KMS-11 (cell line): ENCODE measurements around the gene HAUS3.

ENCODE experiments used
- H2AFZ ChIP-seq: fragments of 200-600 bp; sonication (generic); 2 replicates; pipeline ENCODE4 v1.6.1; 2016; ENCODE audit warnings: antibody characterized with exemption, mixed run types, low read depth
- H3K27ac ChIP-seq: fragments of 200-600 bp; sonication (generic); 2 replicates; pipeline ENCODE4 v1.6.1; 2016; ENCODE audit warnings: mild to moderate bottlenecking, mixed run types
- H3K27me3 ChIP-seq: fragments of 200-600 bp; sonication (generic); 2 replicates; pipeline ENCODE4 v1.6.1; 2017; ENCODE audit warnings: mild to moderate bottlenecking, low read depth, mixed run types, moderate library complexity; ENCODE audit not compliant: insufficient read depth
- H3K36me3 ChIP-seq: fragments of 200-600 bp; sonication (generic); 2 replicates; pipeline ENCODE4 v1.6.1; 2017; ENCODE audit warnings: mild to moderate bottlenecking, mixed run types; ENCODE audit not compliant: insufficient read depth
- H3K4me1 ChIP-seq: fragments of 200-600 bp; sonication (generic); 2 replicates; pipeline ENCODE4 v1.6.1; 2016; ENCODE audit warnings: mild to moderate bottlenecking, low read depth, mixed run types; ENCODE audit not compliant: poor library complexity, severe bottlenecking
- H3K4me2 ChIP-seq: fragments of 200-600 bp; sonication (generic); 2 replicates; pipeline ENCODE4 v1.7.0; 2016; ENCODE audit warnings: mild to moderate bottlenecking, mixed run types
- H3K4me3 ChIP-seq: fragments of 200-600 bp; sonication (generic); IDR thresholded peaks from 2 replicates; pipeline ENCODE4 v1.6.1; 2017; ENCODE audit warnings: low read depth, low read length, mixed read lengths; ENCODE audit not compliant: insufficient read depth
- H3K79me2 ChIP-seq: fragments of 200-600 bp; sonication (generic); 2 replicates; pipeline ENCODE4 v1.6.1; 2016; ENCODE audit warnings: low read depth, mixed run types; ENCODE audit not compliant: insufficient read depth
- H3K9ac ChIP-seq: fragments of 200-600 bp; sonication (generic); 2 replicates; pipeline ENCODE4 v1.6.1; 2016; ENCODE audit warnings: mild to moderate bottlenecking, mixed run types
- H4K20me1 ChIP-seq: fragments of 200-600 bp; sonication (generic); 2 replicates; pipeline ENCODE4 v1.6.1; 2016; ENCODE audit warnings: mild to moderate bottlenecking, mixed run types; ENCODE audit not compliant: insufficient read depth
- TF ChIP-seq, protein P1 (sequence below): fragments of 200-600 bp; sonication (generic); conservative IDR thresholded peaks from 2 replicates; pipeline ENCODE4 v1.6.1; 2017; ENCODE audit warnings: low read depth, mild to moderate bottlenecking, antibody characterized with exemption, low read length, moderate library complexity, mixed read lengths

HAUS3 gene

DNA sequence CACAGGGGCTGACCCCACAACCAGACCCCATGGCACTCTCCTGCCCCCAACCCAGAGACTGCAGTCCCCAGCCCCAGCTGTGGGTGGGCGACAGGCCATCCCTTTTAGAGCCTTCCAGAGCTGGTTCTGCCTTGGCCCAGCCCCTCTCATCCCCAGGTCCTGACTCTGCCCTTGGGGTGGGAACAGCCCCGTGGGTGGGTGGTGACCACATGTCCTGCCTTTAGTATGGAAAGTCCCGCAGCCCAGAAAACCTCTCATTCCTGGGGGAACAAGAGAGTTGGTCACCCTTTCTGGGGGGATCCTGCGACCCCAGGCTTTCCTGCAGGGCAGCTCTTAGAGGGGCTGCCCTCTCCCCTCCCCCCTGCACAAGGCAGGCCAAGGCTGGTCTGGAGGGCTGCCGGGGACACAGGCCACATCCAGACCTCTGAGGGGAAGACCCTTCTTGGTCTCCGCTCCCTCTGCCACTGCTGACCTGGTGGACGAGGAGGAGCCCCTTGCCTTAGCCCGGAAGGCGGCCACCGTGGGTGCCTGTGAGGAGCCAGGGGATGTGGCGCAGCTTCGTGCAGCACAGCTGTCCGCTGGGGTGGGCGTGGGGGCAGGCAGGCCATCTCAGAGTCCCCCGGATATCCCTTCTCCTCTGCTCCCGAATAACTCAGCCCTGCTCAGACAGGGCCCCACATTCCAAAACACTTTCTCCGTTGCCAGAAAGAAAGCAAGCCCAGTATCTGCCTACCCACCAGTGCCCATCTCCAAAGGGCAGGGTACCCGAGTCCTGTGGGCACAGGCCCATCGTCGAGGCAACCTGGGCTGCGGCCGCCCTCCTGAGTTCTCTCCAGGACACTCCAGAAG lies 26.7 kb upstream of the HAUS3 start:
- Histone ChIP-seq H3K4me2 (no peak overlapping the region), H3K4me1 (no peaks in the 10 kb centered on the region), H2AFZ (no peak overlapping the region), H3K36me3 (no peaks in the 10 kb centered on the region), H3K27ac (no peak overlapping the region), H3K79me2 (no peaks in the 10 kb centered on the region), H3K9ac (no peak overlapping the region), H3K4me3 (no peak overlapping the region), H4K20me1 (no peaks in the 10 kb centered on the region), H3K27me3 (no peaks in the 10 kb centered on the region)
- TF ChIP-seq, protein P1, sequence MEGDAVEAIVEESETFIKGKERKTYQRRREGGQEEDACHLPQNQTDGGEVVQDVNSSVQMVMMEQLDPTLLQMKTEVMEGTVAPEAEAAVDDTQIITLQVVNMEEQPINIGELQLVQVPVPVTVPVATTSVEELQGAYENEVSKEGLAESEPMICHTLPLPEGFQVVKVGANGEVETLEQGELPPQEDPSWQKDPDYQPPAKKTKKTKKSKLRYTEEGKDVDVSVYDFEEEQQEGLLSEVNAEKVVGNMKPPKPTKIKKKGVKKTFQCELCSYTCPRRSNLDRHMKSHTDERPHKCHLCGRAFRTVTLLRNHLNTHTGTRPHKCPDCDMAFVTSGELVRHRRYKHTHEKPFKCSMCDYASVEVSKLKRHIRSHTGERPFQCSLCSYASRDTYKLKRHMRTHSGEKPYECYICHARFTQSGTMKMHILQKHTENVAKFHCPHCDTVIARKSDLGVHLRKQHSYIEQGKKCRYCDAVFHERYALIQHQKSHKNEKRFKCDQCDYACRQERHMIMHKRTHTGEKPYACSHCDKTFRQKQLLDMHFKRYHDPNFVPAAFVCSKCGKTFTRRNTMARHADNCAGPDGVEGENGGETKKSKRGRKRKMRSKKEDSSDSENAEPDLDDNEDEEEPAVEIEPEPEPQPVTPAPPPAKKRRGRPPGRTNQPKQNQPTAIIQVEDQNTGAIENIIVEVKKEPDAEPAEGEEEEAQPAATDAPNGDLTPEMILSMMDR: no peak

DNA sequence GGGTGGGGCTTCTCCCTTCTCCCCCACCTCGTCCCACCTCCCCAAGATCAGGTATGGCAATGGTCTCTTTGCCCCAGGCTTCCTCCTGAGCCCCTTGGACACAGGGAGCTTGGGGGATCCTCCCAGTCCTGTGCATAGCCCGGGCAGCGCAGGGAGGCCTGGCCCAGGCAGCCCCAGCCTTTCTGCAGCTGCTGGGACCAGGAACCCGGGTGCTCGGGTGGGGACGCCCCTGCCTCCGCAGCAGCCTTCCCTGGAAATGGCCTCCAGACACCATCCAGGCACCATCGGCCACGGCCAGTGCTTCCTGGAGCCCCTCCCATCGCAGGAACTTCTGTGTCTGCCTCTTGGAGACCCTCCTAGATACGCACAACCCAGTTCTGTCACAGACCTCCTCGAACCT lies 25.9 kb upstream of the HAUS3 start:
- H3K4me3 ChIP-seq: no peak overlapping the region
- TF ChIP-seq, protein P1: no peak
- H3K79me2 ChIP-seq: no peaks in the 10 kb centered on the region
- H3K4me1 ChIP-seq: no peaks in the 10 kb centered on the region
- H3K36me3 ChIP-seq: no peaks in the 10 kb centered on the region
- H3K27ac ChIP-seq: no peak overlapping the region
- no peaks in the 10 kb centered on the region for H3K27me3 ChIP-seq
- no peak overlapping the region for H2AFZ ChIP-seq
- H4K20me1 ChIP-seq: no peaks in the 10 kb centered on the region
- H3K9ac ChIP-seq: no peak overlapping the region
- no peak overlapping the region for H3K4me2 ChIP-seq

DNA sequence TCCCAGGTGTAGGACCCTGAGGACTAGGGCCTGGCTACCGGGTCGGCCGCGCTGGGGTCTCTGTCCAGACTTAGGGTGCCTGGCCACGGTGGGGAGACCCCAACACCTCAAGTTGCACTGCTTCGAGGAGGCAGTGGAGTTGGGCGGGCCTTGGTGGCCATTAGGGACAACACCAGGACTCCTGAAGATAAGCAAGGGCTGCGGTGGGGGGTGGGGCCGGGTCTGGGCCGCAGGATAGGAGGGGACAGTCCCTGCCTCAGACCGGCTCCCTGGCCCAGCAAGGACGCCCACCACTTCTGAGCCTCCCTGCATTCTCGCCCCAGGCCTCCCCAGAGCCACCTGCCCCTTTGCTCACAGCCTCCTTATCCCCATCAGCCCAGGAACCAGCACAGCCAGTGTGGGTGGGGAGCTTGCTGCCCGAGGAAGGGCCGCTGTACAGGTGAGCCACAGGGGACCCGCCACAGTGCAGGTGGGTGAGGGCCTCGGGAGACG lies 25.4 kb upstream of the HAUS3 start:
- H3K9ac ChIP-seq: no peak overlapping the region
- no peak overlapping the region for H3K4me2 ChIP-seq
- H3K79me2 ChIP-seq: no peaks in the 10 kb centered on the region
- TF ChIP-seq, protein P1: no peak
- no peak overlapping the region for H3K4me3 ChIP-seq
- no peaks in the 10 kb centered on the region for H3K36me3 ChIP-seq
- no peak overlapping the region for H2AFZ ChIP-seq
- H3K27ac ChIP-seq: no peak overlapping the region
- no peaks in the 10 kb centered on the region for H3K4me1 ChIP-seq
- no peaks in the 10 kb centered on the region for H3K27me3 ChIP-seq
- H4K20me1 ChIP-seq: no peaks in the 10 kb centered on the region

DNA sequence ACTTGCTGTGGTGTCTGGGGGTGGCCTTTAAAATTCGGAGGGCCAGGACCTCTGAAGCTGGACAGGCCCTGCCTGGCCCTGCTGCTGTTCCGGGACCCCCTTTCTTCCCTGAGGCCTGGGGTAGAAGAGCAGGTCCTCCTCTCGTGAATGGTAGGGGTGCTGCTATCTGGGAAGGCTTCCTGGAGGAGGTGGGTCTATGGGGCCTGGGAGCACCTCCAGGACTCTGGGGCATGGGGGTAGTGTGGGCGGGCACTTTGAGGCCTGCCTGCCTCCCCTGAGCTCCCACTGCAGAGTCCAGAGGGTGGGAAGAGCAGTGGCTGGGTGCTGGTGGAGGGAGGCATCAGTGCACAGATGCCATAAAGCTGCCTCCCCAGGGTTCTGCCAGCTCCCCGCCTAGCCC lies 24.9 kb upstream of the HAUS3 start:
- H4K20me1 ChIP-seq: no peaks in the 10 kb centered on the region
- no peak overlapping the region for H3K27ac ChIP-seq
- H3K79me2 ChIP-seq: no peaks in the 10 kb centered on the region
- no peak overlapping the region for H3K4me2 ChIP-seq
- no peaks in the 10 kb centered on the region for H3K4me1 ChIP-seq
- TF ChIP-seq, protein P1: no peak
- H3K4me3 ChIP-seq: no peak overlapping the region
- no peaks in the 10 kb centered on the region for H3K36me3 ChIP-seq
- H3K27me3 ChIP-seq: no peaks in the 10 kb centered on the region
- H3K9ac ChIP-seq: no peak overlapping the region
- no peak overlapping the region for H2AFZ ChIP-seq
